ENCODE data around the gene CIRBP. TPM values are rescaled to one million over a fixed set of nuclear protein-coding genes. Genes with fewer than 3 reads are reported as not detected.
A peak's percentile ranks its signal among the peaks of the same experiment; 100 is the strongest.

Gene CIRBP
- total and polyA plus RNA-seq, 9 of the 15 experiments (the other 6 are each of a cell fraction or from before 2014, with no cell fraction given) = 20.5 to 327 (median 176) TPM

DNA sequence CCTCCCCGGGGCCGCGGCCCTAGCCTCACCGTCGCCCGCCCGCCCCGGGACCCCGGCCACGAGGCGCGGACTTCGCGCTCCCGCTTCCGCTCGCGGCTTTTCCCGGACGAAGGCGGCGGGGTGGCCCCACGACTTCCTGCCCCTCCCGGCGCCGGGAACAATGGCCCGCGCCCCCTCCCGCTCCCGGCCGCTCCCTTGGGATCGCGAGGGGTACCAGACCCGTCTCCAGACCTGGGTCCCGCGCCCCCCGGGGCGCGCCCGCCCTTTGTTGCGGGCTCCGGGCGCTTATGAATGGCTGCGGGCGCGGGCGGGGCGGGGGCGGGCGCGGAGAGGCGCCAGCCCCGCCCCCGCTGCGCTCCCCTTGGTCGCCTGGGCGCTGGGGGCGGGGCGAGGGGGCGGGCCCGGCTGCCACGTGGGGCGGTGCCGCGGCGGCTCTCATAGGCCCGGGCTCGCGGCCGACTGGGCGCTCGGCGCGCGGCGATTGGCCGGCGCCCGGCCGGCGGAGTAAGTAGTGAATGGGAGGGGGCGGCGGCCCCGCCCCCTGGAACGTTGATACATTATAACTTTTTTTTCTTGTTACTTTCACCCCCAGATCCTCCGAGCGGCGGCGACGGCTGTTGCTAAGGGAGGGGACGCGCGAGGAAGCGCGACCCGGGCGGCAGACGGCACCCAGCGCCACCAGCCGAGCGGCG, 19.7 kb upstream of the CIRBP start (continued):
- TF ChIP-seq, protein P1, sequence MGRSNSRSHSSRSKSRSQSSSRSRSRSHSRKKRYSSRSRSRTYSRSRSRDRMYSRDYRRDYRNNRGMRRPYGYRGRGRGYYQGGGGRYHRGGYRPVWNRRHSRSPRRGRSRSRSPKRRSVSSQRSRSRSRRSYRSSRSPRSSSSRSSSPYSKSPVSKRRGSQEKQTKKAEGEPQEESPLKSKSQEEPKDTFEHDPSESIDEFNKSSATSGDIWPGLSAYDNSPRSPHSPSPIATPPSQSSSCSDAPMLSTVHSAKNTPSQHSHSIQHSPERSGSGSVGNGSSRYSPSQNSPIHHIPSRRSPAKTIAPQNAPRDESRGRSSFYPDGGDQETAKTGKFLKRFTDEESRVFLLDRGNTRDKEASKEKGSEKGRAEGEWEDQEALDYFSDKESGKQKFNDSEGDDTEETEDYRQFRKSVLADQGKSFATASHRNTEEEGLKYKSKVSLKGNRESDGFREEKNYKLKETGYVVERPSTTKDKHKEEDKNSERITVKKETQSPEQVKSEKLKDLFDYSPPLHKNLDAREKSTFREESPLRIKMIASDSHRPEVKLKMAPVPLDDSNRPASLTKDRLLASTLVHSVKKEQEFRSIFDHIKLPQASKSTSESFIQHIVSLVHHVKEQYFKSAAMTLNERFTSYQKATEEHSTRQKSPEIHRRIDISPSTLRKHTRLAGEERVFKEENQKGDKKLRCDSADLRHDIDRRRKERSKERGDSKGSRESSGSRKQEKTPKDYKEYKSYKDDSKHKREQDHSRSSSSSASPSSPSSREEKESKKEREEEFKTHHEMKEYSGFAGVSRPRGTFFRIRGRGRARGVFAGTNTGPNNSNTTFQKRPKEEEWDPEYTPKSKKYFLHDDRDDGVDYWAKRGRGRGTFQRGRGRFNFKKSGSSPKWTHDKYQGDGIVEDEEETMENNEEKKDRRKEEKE (IDR thresholded peaks at IDR 0.05; ENCODE audit: borderline replicate concordance in 1 of 2, control insufficient read depth in 1 of 2, low read depth in 2 of 2, low read length in 1 of 2) = 0 out of 4 replicates have a peak, but pooled peaks of 1 of the 2 experiments have one; percentile 1
- TF ChIP-seq, protein P2, sequence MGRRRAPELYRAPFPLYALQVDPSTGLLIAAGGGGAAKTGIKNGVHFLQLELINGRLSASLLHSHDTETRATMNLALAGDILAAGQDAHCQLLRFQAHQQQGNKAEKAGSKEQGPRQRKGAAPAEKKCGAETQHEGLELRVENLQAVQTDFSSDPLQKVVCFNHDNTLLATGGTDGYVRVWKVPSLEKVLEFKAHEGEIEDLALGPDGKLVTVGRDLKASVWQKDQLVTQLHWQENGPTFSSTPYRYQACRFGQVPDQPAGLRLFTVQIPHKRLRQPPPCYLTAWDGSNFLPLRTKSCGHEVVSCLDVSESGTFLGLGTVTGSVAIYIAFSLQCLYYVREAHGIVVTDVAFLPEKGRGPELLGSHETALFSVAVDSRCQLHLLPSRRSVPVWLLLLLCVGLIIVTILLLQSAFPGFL (CRISPR knock-in tag; IDR thresholded peaks at IDR 0.05) = 0 out of 2 replicates have a peak, but pooled peaks have one; percentile 59
- TF ChIP-seq MYBL2 (IDR thresholded peaks at IDR 0.05; ENCODE audit: low read depth) (no peak), MYBL2 (CRISPR knock-in tag; IDR thresholded peaks at IDR 0.05; ENCODE audit: borderline replicate concordance) (no peak), CBX1 (IDR thresholded peaks at IDR 0.05; ENCODE audit: low read depth) (no peak), CHCHD3 (CRISPR knock-in tag; IDR thresholded peaks at IDR 0.05) (no peak), ASH1L (IDR thresholded peaks at IDR 0.05; ENCODE audit: borderline replicate concordance, low read depth, partially characterized antibody) (no peak), RUNX1 (IDR thresholded peaks at IDR 0.05; ENCODE audit: low read depth) (no peak), TAF15 (IDR thresholded peaks at IDR 0.05; ENCODE audit: low read depth, low read length) (no peak), HDAC3 (IDR thresholded peaks at IDR 0.05; ENCODE audit: borderline replicate concordance, partially characterized antibody) (no peak), EP400 (IDR thresholded peaks at IDR 0.05) (peak; percentile 34; the same call in 1 of the 2 replicates), STAT5A (IDR thresholded peaks at IDR 0.05; ENCODE audit: borderline replicate concordance, low read length) (no peak), COPS2 (conservative IDR thresholded peaks at IDR 0.05) (no peak), SRSF7 (optimal IDR thresholded peaks at IDR 0.05; ENCODE audit: low read depth, low read length) (no peak), PML (IDR thresholded peaks at IDR 0.05; ENCODE audit: low read length) (peak; percentile 54; the same call in 1 of the 2 replicates), ZSCAN29 (IDR thresholded peaks at IDR 0.05) (no peak)
- TF ChIP-seq, protein P3, sequence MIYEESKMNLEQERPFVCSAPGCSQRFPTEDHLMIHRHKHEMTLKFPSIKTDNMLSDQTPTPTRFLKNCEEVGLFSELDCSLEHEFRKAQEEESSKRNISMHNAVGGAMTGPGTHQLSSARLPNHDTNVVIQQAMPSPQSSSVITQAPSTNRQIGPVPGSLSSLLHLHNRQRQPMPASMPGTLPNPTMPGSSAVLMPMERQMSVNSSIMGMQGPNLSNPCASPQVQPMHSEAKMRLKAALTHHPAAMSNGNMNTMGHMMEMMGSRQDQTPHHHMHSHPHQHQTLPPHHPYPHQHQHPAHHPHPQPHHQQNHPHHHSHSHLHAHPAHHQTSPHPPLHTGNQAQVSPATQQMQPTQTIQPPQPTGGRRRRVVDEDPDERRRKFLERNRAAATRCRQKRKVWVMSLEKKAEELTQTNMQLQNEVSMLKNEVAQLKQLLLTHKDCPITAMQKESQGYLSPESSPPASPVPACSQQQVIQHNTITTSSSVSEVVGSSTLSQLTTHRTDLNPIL (CRISPR knock-in tag; IDR thresholded peaks at IDR 0.05) = no peak
- TF ChIP-seq, protein P4, sequence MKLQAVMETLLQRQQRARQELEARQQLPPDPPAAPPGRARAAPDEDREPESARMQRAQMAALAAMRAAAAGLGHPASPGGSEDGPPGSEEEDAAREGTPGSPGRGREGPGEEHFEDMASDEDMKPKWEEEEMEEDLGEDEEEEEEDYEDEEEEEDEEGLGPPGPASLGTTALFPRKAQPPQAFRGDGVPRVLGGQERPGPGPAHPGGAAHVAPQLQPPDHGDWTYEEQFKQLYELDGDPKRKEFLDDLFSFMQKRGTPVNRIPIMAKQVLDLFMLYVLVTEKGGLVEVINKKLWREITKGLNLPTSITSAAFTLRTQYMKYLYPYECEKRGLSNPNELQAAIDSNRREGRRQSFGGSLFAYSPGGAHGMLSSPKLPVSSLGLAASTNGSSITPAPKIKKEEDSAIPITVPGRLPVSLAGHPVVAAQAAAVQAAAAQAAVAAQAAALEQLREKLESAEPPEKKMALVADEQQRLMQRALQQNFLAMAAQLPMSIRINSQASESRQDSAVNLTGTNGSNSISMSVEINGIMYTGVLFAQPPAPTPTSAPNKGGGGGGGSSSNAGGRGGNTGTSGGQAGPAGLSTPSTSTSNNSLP (IDR thresholded peaks at IDR 0.05; ENCODE audit: borderline replicate concordance, low read depth, low read length) = no peak
- TF ChIP-seq, protein P5, sequence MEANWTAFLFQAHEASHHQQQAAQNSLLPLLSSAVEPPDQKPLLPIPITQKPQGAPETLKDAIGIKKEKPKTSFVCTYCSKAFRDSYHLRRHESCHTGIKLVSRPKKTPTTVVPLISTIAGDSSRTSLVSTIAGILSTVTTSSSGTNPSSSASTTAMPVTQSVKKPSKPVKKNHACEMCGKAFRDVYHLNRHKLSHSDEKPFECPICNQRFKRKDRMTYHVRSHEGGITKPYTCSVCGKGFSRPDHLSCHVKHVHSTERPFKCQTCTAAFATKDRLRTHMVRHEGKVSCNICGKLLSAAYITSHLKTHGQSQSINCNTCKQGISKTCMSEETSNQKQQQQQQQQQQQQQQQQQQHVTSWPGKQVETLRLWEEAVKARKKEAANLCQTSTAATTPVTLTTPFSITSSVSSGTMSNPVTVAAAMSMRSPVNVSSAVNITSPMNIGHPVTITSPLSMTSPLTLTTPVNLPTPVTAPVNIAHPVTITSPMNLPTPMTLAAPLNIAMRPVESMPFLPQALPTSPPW (CRISPR knock-in tag; IDR thresholded peaks at IDR 0.05) = peak; percentile 70

Measured in K562 (cell line).